ENCODE results near the gene C2CD3.

C2CD3 gene

GRCh38 chr11:74004046-74004695 is 166.6 kb downstream of the C2CD3 start:
- Histone ChIP-seq H3K27me3 (ENCODE audit: insufficient read depth, low read length) (no peaks in the 10 kb centered on the region), H2AFZ (ENCODE audit: insufficient read depth, low read length, poor library complexity) (no peak overlapping the region), H3K79me2 (ENCODE audit: control insufficient read depth, insufficient read depth, low read length, poor library complexity) (no peaks in the 10 kb centered on the region), H3K9ac (ENCODE audit: low read length) (no peak overlapping the region), H3K36me3 (ENCODE audit: control insufficient read depth in 1 of 2, insufficient read depth in 2 of 2, low read length in 2 of 2) (peaks cover 0 to 7% of the 10 kb centered on the region in 2 experiments), H3K18ac (ENCODE audit: low read length) (no peak overlapping the region), H3K79me1 (ENCODE audit: low read length) (no peaks in the 10 kb centered on the region), H3K9me3 (ENCODE audit: insufficient read depth, low read depth, low read length) (peaks cover 2% of the 10 kb centered on the region), H4K91ac (ENCODE audit: low read depth, low read length) (no peak overlapping the region), H3K4ac (ENCODE audit: low read depth, low read length) (no peak overlapping the region), H2BK12ac (ENCODE audit: low read length) (no peak overlapping the region), H3K14ac (ENCODE audit: low read length) (no peak overlapping the region), H3K4me1 (ENCODE audit: control insufficient read depth in 1 of 2, insufficient read depth in 2 of 2, low read length in 2 of 2) (no peaks in the 10 kb centered on the region), H2BK5ac (ENCODE audit: low read depth, low read length, poor library complexity) (no peak overlapping the region), H4K12ac (ENCODE audit: low read depth, low read length) (no peak overlapping the region), H2AK5ac (ENCODE audit: low read length) (no peak overlapping the region), H4K8ac (ENCODE audit: low read depth, low read length) (no peak overlapping the region), H3K4me3 (ENCODE audit: low read depth, low read length) (no peak overlapping the region), H2BK120ac (ENCODE audit: insufficient read depth, low read length, poor library complexity) (no peak overlapping the region), H3K23ac (ENCODE audit: low read length) (no peak overlapping the region), H3K4me2 (ENCODE audit: low read length) (no peak overlapping the region), H3K27ac (ENCODE audit: low read depth, low read length) (no peak overlapping the region)
- WGBS (ENCODE audit: extremely low coverage, insufficient coverage, insufficient read length) = no CpG with 5 or more reads among the region's 6 CpGs
- DNase-seq = no peak

- Histone ChIP-seq H3K4ac (ENCODE audit: low read depth, low read length) (no peak overlapping the region), H4K91ac (ENCODE audit: low read depth, low read length) (no peak overlapping the region), H3K4me2 (ENCODE audit: low read length) (no peak overlapping the region), H3K36me3 (ENCODE audit: control insufficient read depth in 1 of 2, insufficient read depth in 2 of 2, low read length in 2 of 2) (peaks cover 0 to 7% of the 10 kb centered on the region in 2 experiments), H4K8ac (ENCODE audit: low read depth, low read length) (no peak overlapping the region), H2BK5ac (ENCODE audit: low read depth, low read length, poor library complexity) (no peak overlapping the region), H3K18ac (ENCODE audit: low read length) (no peak overlapping the region), H3K4me1 (ENCODE audit: control insufficient read depth in 1 of 2, insufficient read depth in 2 of 2, low read length in 2 of 2) (no peaks in the 10 kb centered on the region), H3K23ac (ENCODE audit: low read length) (no peak overlapping the region), H3K14ac (ENCODE audit: low read length) (no peak overlapping the region), H3K79me2 (ENCODE audit: control insufficient read depth, insufficient read depth, low read length, poor library complexity) (no peaks in the 10 kb centered on the region), H2BK12ac (ENCODE audit: low read length) (no peak overlapping the region), H2AK5ac (ENCODE audit: low read length) (no peak overlapping the region), H3K27me3 (ENCODE audit: insufficient read depth, low read length) (no peaks in the 10 kb centered on the region), H3K4me3 (ENCODE audit: low read depth, low read length) (no peak overlapping the region), H3K27ac (ENCODE audit: low read depth, low read length) (no peak overlapping the region), H2AFZ (ENCODE audit: insufficient read depth, low read length, poor library complexity) (no peak overlapping the region), H4K12ac (ENCODE audit: low read depth, low read length) (no peak overlapping the region), H3K79me1 (ENCODE audit: low read length) (no peaks in the 10 kb centered on the region), H3K9ac (ENCODE audit: low read length) (no peak overlapping the region), H2BK120ac (ENCODE audit: insufficient read depth, low read length, poor library complexity) (no peak overlapping the region), H3K9me3 (ENCODE audit: insufficient read depth, low read depth, low read length) (peaks cover 2% of the 10 kb centered on the region)
- no CpG with 5 or more reads among the region's 4 CpGs for WGBS (ENCODE audit: extremely low coverage, insufficient coverage, insufficient read length)
- DNase-seq = no peak
Observed at GRCh38 chr11:74002832-74003231, 168.0 kb downstream of the C2CD3 start.

GRCh38 chr11:74001822-74002286 is 168.9 kb downstream of the C2CD3 start:
- no peak overlapping the region for H2BK12ac ChIP-seq (ENCODE audit: low read length)
- H3K79me2 ChIP-seq (ENCODE audit: control insufficient read depth, insufficient read depth, low read length, poor library complexity) = no peaks in the 10 kb centered on the region
- no peak overlapping the region for H3K9ac ChIP-seq (ENCODE audit: low read length)
- H3K23ac ChIP-seq (ENCODE audit: low read length) = no peak overlapping the region
- no peaks in the 10 kb centered on the region for H3K79me1 ChIP-seq (ENCODE audit: low read length)
- H4K8ac ChIP-seq (ENCODE audit: low read depth, low read length) = no peak overlapping the region
- no peak overlapping the region for H3K4me3 ChIP-seq (ENCODE audit: low read depth, low read length)
- H4K91ac ChIP-seq (ENCODE audit: low read depth, low read length) = no peak overlapping the region
- H2BK5ac ChIP-seq (ENCODE audit: low read depth, low read length, poor library complexity) = no peak overlapping the region
- peaks cover 0 to 7% of the 10 kb centered on the region in 2 experiments for H3K36me3 ChIP-seq (ENCODE audit: control insufficient read depth in 1 of 2, insufficient read depth in 2 of 2, low read length in 2 of 2)
- H2AFZ ChIP-seq (ENCODE audit: insufficient read depth, low read length, poor library complexity) = no peak overlapping the region
- no peak for DNase-seq
- no peak overlapping the region for H4K12ac ChIP-seq (ENCODE audit: low read depth, low read length)
- no peak overlapping the region for H2AK5ac ChIP-seq (ENCODE audit: low read length)
- no CpG with 5 or more reads among the region's 7 CpGs for WGBS (ENCODE audit: extremely low coverage, insufficient coverage, insufficient read length)
- peaks cover 2% of the 10 kb centered on the region for H3K9me3 ChIP-seq (ENCODE audit: insufficient read depth, low read depth, low read length)
- no peak overlapping the region for H3K27ac ChIP-seq (ENCODE audit: low read depth, low read length)
- no peak overlapping the region for H3K18ac ChIP-seq (ENCODE audit: low read length)
- H3K4ac ChIP-seq (ENCODE audit: low read depth, low read length) = no peak overlapping the region
- no peak overlapping the region for H3K14ac ChIP-seq (ENCODE audit: low read length)
- no peaks in the 10 kb centered on the region for H3K4me1 ChIP-seq (ENCODE audit: control insufficient read depth in 1 of 2, insufficient read depth in 2 of 2, low read length in 2 of 2)
- H2BK120ac ChIP-seq (ENCODE audit: insufficient read depth, low read length, poor library complexity) = no peak overlapping the region
- no peak overlapping the region for H3K4me2 ChIP-seq (ENCODE audit: low read length)
- no peaks in the 10 kb centered on the region for H3K27me3 ChIP-seq (ENCODE audit: insufficient read depth, low read length)

DNA sequence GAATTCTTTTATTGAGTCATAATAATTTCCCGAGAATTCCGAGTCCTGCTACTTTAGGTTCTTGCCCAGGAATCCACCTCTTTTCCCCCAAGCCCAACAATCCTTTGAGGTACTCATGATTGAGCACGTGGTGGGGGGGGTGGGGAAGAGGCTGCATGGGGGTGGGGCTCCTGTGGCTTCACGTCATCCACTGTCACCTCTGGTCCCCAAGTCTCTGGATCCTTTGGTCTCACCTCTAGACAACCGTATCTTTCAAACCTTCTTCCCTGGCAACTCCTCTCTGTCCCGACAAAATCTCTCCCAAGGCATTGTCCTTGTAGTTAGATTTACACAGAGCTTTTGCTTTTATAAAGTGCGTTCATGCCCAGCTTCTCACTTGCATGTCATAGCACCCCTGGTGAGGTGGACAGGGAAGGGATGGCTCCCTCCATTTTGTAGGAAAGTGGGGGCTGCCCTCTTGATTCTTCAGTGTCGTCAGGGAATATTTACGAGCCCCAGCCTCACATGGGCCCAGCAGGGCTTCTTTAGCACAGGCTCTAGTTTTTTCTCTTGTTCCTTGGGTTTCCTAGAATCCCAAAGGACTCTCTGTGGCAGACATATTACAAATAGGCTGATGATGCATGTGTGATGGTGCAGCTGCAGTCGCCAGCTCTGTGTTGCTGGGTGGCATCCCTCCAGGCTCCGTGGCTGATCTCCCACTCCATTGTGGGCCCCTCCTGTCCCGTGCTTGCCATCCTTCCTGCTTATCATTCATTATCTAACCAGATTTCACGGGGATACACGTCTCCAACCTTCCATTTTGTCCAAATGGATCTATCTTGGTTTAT is 170.3 kb downstream of the C2CD3 start:
- Histone ChIP-seq H2BK12ac (ENCODE audit: low read length) (no peak overlapping the region), H3K4ac (ENCODE audit: low read depth, low read length) (no peak overlapping the region), H3K18ac (ENCODE audit: low read length) (no peak overlapping the region), H3K79me2 (ENCODE audit: control insufficient read depth, insufficient read depth, low read length, poor library complexity) (no peaks in the 10 kb centered on the region), H2AK5ac (ENCODE audit: low read length) (no peak overlapping the region), H2AFZ (ENCODE audit: insufficient read depth, low read length, poor library complexity) (no peak overlapping the region), H3K27ac (ENCODE audit: low read depth, low read length) (no peak overlapping the region), H3K23ac (ENCODE audit: low read length) (no peak overlapping the region), H3K4me3 (ENCODE audit: low read depth, low read length) (no peak overlapping the region), H3K4me1 (ENCODE audit: control insufficient read depth in 1 of 2, insufficient read depth in 2 of 2, low read length in 2 of 2) (no peaks in the 10 kb centered on the region), H4K12ac (ENCODE audit: low read depth, low read length) (no peak overlapping the region), H3K9ac (ENCODE audit: low read length) (no peak overlapping the region), H3K27me3 (ENCODE audit: insufficient read depth, low read length) (no peaks in the 10 kb centered on the region), H3K79me1 (ENCODE audit: low read length) (no peaks in the 10 kb centered on the region), H3K4me2 (ENCODE audit: low read length) (no peak overlapping the region), H2BK120ac (ENCODE audit: insufficient read depth, low read length, poor library complexity) (no peak overlapping the region), H2BK5ac (ENCODE audit: low read depth, low read length, poor library complexity) (no peak overlapping the region), H3K36me3 (ENCODE audit: control insufficient read depth in 1 of 2, insufficient read depth in 2 of 2, low read length in 2 of 2) (peaks cover 0 to 7% of the 10 kb centered on the region in 2 experiments), H4K8ac (ENCODE audit: low read depth, low read length) (no peak overlapping the region), H4K91ac (ENCODE audit: low read depth, low read length) (no peak overlapping the region), H3K9me3 (ENCODE audit: insufficient read depth, low read depth, low read length) (peaks cover 2% of the 10 kb centered on the region), H3K14ac (ENCODE audit: low read length) (no peak overlapping the region)
- DNase-seq = no peak
- no CpG with 5 or more reads among the region's 14 CpGs for WGBS (ENCODE audit: extremely low coverage, insufficient coverage, insufficient read length)

Measured in trophoblast cell (in vitro differentiated cells and primary cell).